ENCODE measurements around the gene KIF17. TPM values are rescaled to one million over a fixed set of nuclear protein-coding genes. Genes with fewer than 3 reads are reported as not detected.

Gene KIF17
- total and polyA plus RNA-seq, 2 of the 8 experiments (the other 6 are each of a cell fraction or from before 2014, with no cell fraction given): 6.9 to 10.4 TPM

GRCh38 chr1:20709868-20710267 is 7.9 kb downstream of the KIF17 start (continued):
- no peak for TF ChIP-seq CHD7 (IDR thresholded peaks at IDR 0.05; ENCODE audit: insufficient replicate concordance, low read length)
- TF ChIP-seq CTBP2 (IDR thresholded peaks at IDR 0.05; ENCODE audit: borderline replicate concordance, insufficient read depth, insufficient read length, low read length): no peak
- no peak for TF ChIP-seq TAF7 (optimal IDR thresholded peaks at IDR 0.05; ENCODE audit: borderline replicate concordance, low read depth, low read length)
- no peak for TF ChIP-seq MAFK (IDR thresholded peaks at IDR 0.05; ENCODE audit: low read depth, low read length)
- no peak for TF ChIP-seq BRCA1 (IDR thresholded peaks at IDR 0.05; ENCODE audit: low read depth, low read length)
- no peak for TF ChIP-seq HDAC2 (IDR thresholded peaks at IDR 0.05; ENCODE audit: borderline replicate concordance in 1 of 2, low read depth in 2 of 2, low read length in 2 of 2)
- no peak for TF ChIP-seq NRF1 (IDR thresholded peaks at IDR 0.05; ENCODE audit: low read depth, low read length)
